ENCODE data around the gene HRH2. TPM values are rescaled to one million over a fixed set of nuclear protein-coding genes. Genes with fewer than 3 reads are reported as not detected.

The HRH2 gene
- total RNA-seq, 3 donors from 2014 or later (not counting 1 experiment from before 2014, with no cell fraction given) = 1.4 to 13.9 (median 3.1) TPM

DNA sequence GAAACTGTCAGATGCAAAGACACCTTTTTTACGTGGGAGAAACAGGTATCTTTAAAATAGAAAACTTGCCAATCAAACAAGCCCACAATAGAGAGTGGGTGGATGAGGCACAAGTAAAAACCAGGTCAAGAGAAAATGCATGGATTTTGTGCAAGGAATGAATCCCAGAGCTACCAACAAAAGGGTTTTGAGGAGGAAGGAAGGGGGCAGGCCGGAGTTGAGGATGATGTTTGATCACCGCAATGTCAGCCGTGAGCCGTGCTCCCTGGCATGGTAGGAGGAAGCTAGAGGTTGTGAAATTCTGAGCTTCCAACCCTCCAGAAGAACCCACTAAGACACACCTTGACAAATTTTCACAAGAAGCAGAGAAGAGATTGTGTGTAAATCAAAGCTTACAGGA lies 53.2 kb downstream of the HRH2 start:
- 93% methylated on average over 4 of the region's 5 CpGs for WGBS (ENCODE audit: insufficient coverage)
- Histone ChIP-seq H3K9me3 (ENCODE audit: control insufficient read depth, insufficient read depth, low read length) (no peaks in the 10 kb centered on the region), H3K27me3 (ENCODE audit: control insufficient read depth, insufficient read depth, low read length) (no peaks in the 10 kb centered on the region), H3K4me3 (ENCODE audit: low read length) (no peak overlapping the region), H3K36me3 (ENCODE audit: control insufficient read depth, insufficient read depth, low read length) (no peaks in the 10 kb centered on the region), H3K4me1 (ENCODE audit: control insufficient read depth, insufficient read depth, low read length) (no peaks in the 10 kb centered on the region), H3K27ac (ENCODE audit: low read length) (no peak overlapping the region)
- H3K9me3 Mint-ChIP-seq = no peaks in the 10 kb centered on the region
- no peaks in the 10 kb centered on the region for H3K4me1 Mint-ChIP-seq
- ATAC-seq = no peak
- no peaks in the 10 kb centered on the region for H3K36me3 Mint-ChIP-seq
- intact Hi-C loops (cut with micrococcal nuclease) = no loop called here
- no peak overlapping the region for H3K4me3 Mint-ChIP-seq
- TF ChIP-seq, protein P1, sequence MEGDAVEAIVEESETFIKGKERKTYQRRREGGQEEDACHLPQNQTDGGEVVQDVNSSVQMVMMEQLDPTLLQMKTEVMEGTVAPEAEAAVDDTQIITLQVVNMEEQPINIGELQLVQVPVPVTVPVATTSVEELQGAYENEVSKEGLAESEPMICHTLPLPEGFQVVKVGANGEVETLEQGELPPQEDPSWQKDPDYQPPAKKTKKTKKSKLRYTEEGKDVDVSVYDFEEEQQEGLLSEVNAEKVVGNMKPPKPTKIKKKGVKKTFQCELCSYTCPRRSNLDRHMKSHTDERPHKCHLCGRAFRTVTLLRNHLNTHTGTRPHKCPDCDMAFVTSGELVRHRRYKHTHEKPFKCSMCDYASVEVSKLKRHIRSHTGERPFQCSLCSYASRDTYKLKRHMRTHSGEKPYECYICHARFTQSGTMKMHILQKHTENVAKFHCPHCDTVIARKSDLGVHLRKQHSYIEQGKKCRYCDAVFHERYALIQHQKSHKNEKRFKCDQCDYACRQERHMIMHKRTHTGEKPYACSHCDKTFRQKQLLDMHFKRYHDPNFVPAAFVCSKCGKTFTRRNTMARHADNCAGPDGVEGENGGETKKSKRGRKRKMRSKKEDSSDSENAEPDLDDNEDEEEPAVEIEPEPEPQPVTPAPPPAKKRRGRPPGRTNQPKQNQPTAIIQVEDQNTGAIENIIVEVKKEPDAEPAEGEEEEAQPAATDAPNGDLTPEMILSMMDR (IDR thresholded peaks at IDR 0.05) = no peak
- H3K27me3 Mint-ChIP-seq (ENCODE audit: low read depth in 2 of 2) = peaks cover 9 to 12% of the 10 kb centered on the region in 2 donors
- H3K27ac Mint-ChIP-seq = no peak overlapping the region
- no peak for DNase-seq

- Mint-ChIP-seq H3K27me3 (ENCODE audit: low read depth in 2 of 2) (peaks cover 9 to 12% of the 10 kb centered on the region in 2 donors), H3K4me3 (no peak overlapping the region), H3K27ac (no peak overlapping the region), H3K9me3 (peaks cover 0 to 3% of the 10 kb centered on the region in 2 donors), H3K4me1 (no peaks in the 10 kb centered on the region), H3K36me3 (peaks cover 3% of the 10 kb centered on the region)
- no peaks in the 10 kb centered on the region for H3K4me1 ChIP-seq (ENCODE audit: control insufficient read depth, insufficient read depth, low read length)
- ATAC-seq (no peak), DNase-seq (no peak)
- peaks cover 3% of the 10 kb centered on the region for H3K9me3 ChIP-seq (ENCODE audit: control insufficient read depth, insufficient read depth, low read length)
- 89% methylated on average over 20 of the region's 20 CpGs for WGBS (ENCODE audit: insufficient coverage)
- TF ChIP-seq, protein P1 (IDR thresholded peaks at IDR 0.05) = no peak
- no peak overlapping the region for H3K27ac ChIP-seq (ENCODE audit: low read length)
- no peaks in the 10 kb centered on the region for H3K27me3 ChIP-seq (ENCODE audit: control insufficient read depth, insufficient read depth, low read length)
- H3K4me3 ChIP-seq (ENCODE audit: low read length) = no peak overlapping the region
- no peaks in the 10 kb centered on the region for H3K36me3 ChIP-seq (ENCODE audit: control insufficient read depth, insufficient read depth, low read length)
- intact Hi-C loops (cut with micrococcal nuclease) = no loop called here
Observed at GRCh38 chr5:175711472-175712312, 53.8 kb downstream of the HRH2 start.

DNA sequence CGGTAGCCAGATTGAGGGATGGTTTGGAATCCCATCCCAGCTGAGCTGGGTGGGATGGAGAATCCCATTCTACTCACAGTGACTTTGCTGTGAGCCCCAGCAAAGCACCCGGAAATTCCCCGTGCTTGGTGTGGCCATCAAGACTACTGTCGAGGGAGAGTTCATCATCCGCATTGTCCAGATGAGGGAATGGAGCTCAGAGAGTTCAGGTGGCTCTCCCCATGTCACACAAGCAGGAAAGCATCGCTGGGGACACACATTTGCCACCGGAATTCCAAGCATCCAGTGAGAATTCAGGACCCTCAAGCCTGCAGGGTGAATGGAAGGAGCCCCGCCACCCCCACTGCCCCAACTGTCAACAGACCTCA lies 54.4 kb downstream of the HRH2 start:
- Mint-ChIP-seq H3K4me3 (no peak overlapping the region), H3K27ac (no peak overlapping the region), H3K27me3 (ENCODE audit: low read depth in 2 of 2) (peaks cover 9 to 12% of the 10 kb centered on the region in 2 donors), H3K4me1 (no peaks in the 10 kb centered on the region), H3K9me3 (peaks cover 0 to 3% of the 10 kb centered on the region in 2 donors), H3K36me3 (peaks cover 6% of the 10 kb centered on the region)
- intact Hi-C loops (cut with micrococcal nuclease) = no loop called here
- Histone ChIP-seq H3K9me3 (ENCODE audit: control insufficient read depth, insufficient read depth, low read length) (peaks cover 7% of the 10 kb centered on the region), H3K27me3 (ENCODE audit: control insufficient read depth, insufficient read depth, low read length) (no peaks in the 10 kb centered on the region), H3K27ac (ENCODE audit: low read length) (no peak overlapping the region), H3K36me3 (ENCODE audit: control insufficient read depth, insufficient read depth, low read length) (no peaks in the 10 kb centered on the region), H3K4me1 (ENCODE audit: control insufficient read depth, insufficient read depth, low read length) (no peaks in the 10 kb centered on the region), H3K4me3 (ENCODE audit: low read length) (no peak overlapping the region)
- ATAC-seq (no peak), DNase-seq (no peak)
- TF ChIP-seq, protein P1 (IDR thresholded peaks at IDR 0.05) = no peak
- WGBS (ENCODE audit: insufficient coverage) = 89% methylated on average over 8 of the region's 8 CpGs
